Natural killer cell (primary cell): Measurements from ENCODE around the gene SMYD2. TPM values are rescaled to one million over a fixed set of nuclear protein-coding genes. Genes with fewer than 3 reads are reported as not detected.

Source experiments
- ATAC-seq, 3 donors: fragments of 150-1000 bp in 2 of 3; fragments of 200-7000 bp in 1 of 3; cut with Tn5 transposase; 1 replicate in 1 of 3; 2 replicates in 2 of 3; pipeline ENCODE4 v1.10.0; 2021; ENCODE audit warnings: mild to moderate bottlenecking in 2 of 3, moderate library complexity in 2 of 3
- DNase-seq, 2 donors: peaks; one replicate each; pipeline versions ENCODE4 v3.0.0 to v3.0.0-alpha.2; 2013 to 2021; ENCODE audit warnings: mixed read lengths in 1 of 2
- H3K27ac ChIP-seq: one replicate; pipeline ENCODE4 v1.5.1; 2013; ENCODE audit warnings: mild to moderate bottlenecking, low read length
- H3K27me3 ChIP-seq: one replicate; pipeline ENCODE4 v1.6.1; 2013; ENCODE audit warnings: low read length; ENCODE audit not compliant: control insufficient read depth, insufficient read depth
- H3K36me3 ChIP-seq: one replicate; pipeline ENCODE4 v1.6.1; 2013; ENCODE audit warnings: low read length; ENCODE audit not compliant: control insufficient read depth, insufficient read depth
- H3K4me1 ChIP-seq: one replicate; pipeline ENCODE4 v1.6.1; 2013; ENCODE audit warnings: low read length; ENCODE audit not compliant: control insufficient read depth, insufficient read depth
- H3K4me3 ChIP-seq: one replicate; pipeline ENCODE4 v1.5.1; 2013; ENCODE audit warnings: low read length
- H3K9me3 ChIP-seq: one replicate; pipeline ENCODE4 v1.6.1; 2013; ENCODE audit warnings: low read length; ENCODE audit not compliant: control insufficient read depth, insufficient read depth
- H3K27ac Mint-ChIP-seq, 2 donors: one replicate each; pipeline ENCODE4 v1.8.0; 2022; ENCODE audit warnings: mild to moderate bottlenecking in 2 of 2, mixed read lengths in 2 of 2, moderate library complexity in 1 of 2
- H3K27me3 Mint-ChIP-seq, 2 donors: one replicate each; pipeline ENCODE4 v1.8.0; 2022; ENCODE audit warnings: low read depth in 2 of 2, mixed read lengths in 2 of 2
- H3K36me3 Mint-ChIP-seq: one replicate; pipeline ENCODE4 v1.8.0; 2022; ENCODE audit warnings: mixed read lengths
- H3K4me1 Mint-ChIP-seq, 2 donors: one replicate each; pipeline ENCODE4 v1.8.0; 2022; ENCODE audit warnings: mixed read lengths in 2 of 2
- H3K4me3 Mint-ChIP-seq: one replicate; pipeline ENCODE4 v1.8.0; 2022; ENCODE audit warnings: mild to moderate bottlenecking, moderate library complexity, mixed read lengths
- H3K9me3 Mint-ChIP-seq, 2 donors: one replicate each; pipeline ENCODE4 v1.8.0; 2022; ENCODE audit warnings: mixed read lengths in 2 of 2
- CTCF ChIP-seq: fragments of 200-600 bp; IDR thresholded peaks from one replicate; pipeline ENCODE4 v1.8.0; 2022; ENCODE audit warnings: antibody characterized with exemption
- WGBS: methylation state at CpG from one replicate; pipeline ENCODE4 v1.1.7; 2013; ENCODE audit warnings: missing lambda C conversion rate; ENCODE audit not compliant: insufficient coverage; 5-methylcytosine and 5-hydroxymethylcytosine counted together
- intact Hi-C: fragments of 100-400 bp; cut with micrococcal nuclease; formaldehyde crosslinking; loops from one replicate; pipeline ENCODE4 v1.14.2; 2022
- total RNA-seq, 4 donors: library from RNA; stranded (reverse); fragments of 120-200 nt in 1 of 4; gene quantifications; one replicate each; pipeline versions ENCODE4 v1.2.3 to v1.2.4, GENCODE V29; 2013 to 2022

The SMYD2 gene
- total RNA-seq, 3 donors from 2014 or later (not counting 1 experiment from before 2014, with no cell fraction given) = 23.1 to 27.8 (median 26.9) TPM

GRCh38 chr1:214312530-214313051 is 31.6 kb downstream of the SMYD2 start:
- 95% methylated on average over 10 of the region's 10 CpGs for WGBS
- no peak overlapping the region for H3K4me3 ChIP-seq
- no peaks in the 10 kb centered on the region for H3K27me3 ChIP-seq
- H3K4me1 ChIP-seq = peaks cover 4% of the 10 kb centered on the region
- H3K9me3 ChIP-seq = no peaks in the 10 kb centered on the region
- H3K36me3 Mint-ChIP-seq = no peaks in the 10 kb centered on the region
- no peaks in the 10 kb centered on the region for H3K27me3 Mint-ChIP-seq
- DNase-seq (no peak), ATAC-seq (no peak)
- intact Hi-C loops = no loop called here
- peaks cover 31 to 36% of the 10 kb centered on the region in 2 donors for H3K4me1 Mint-ChIP-seq
- no peaks in the 10 kb centered on the region for H3K36me3 ChIP-seq
- H3K27ac Mint-ChIP-seq = no peak overlapping the region
- H3K27ac ChIP-seq = no peak overlapping the region
- no peak overlapping the region for H3K4me3 Mint-ChIP-seq
- no peak for TF ChIP-seq CTCF
- no peaks in the 10 kb centered on the region for H3K9me3 Mint-ChIP-seq

- Mint-ChIP-seq H3K4me3 (no peak overlapping the region), H3K27me3 (no peaks in the 10 kb centered on the region), H3K27ac (no peak overlapping the region), H3K36me3 (peaks cover 2% of the 10 kb centered on the region), H3K4me1 (peaks cover 23 to 26% of the 10 kb centered on the region in 2 donors), H3K9me3 (no peaks in the 10 kb centered on the region)
- no peak overlapping the region for H3K27ac ChIP-seq
- H3K4me1 ChIP-seq = peaks cover 4% of the 10 kb centered on the region
- intact Hi-C loops = no loop called here
- ATAC-seq (no peak), DNase-seq (no peak)
- TF ChIP-seq CTCF = no peak
- no peaks in the 10 kb centered on the region for H3K9me3 ChIP-seq
- H3K4me3 ChIP-seq = no peak overlapping the region
- peaks cover 9% of the 10 kb centered on the region for H3K36me3 ChIP-seq
- 98% methylated on average over 4 of the region's 5 CpGs for WGBS
- H3K27me3 ChIP-seq = no peaks in the 10 kb centered on the region
Observed at GRCh38 chr1:214314178-214314843, 33.4 kb downstream of the SMYD2 start.

- no peak for TF ChIP-seq CTCF
- H3K27me3 ChIP-seq = no peaks in the 10 kb centered on the region
- H3K36me3 ChIP-seq = peaks cover 10% of the 10 kb centered on the region
- Mint-ChIP-seq H3K27me3 (no peaks in the 10 kb centered on the region), H3K4me1 (peaks cover 7 to 9% of the 10 kb centered on the region in 2 donors), H3K27ac (no peak overlapping the region), H3K9me3 (no peaks in the 10 kb centered on the region), H3K36me3 (peaks cover 8% of the 10 kb centered on the region), H3K4me3 (no peak overlapping the region)
- no peak for ATAC-seq
- intact Hi-C loops = no loop called here
- no peak overlapping the region for H3K27ac ChIP-seq
- no peaks in the 10 kb centered on the region for H3K9me3 ChIP-seq
- WGBS = 88% methylated on average over 5 of the region's 5 CpGs
- no peaks in the 10 kb centered on the region for H3K4me1 ChIP-seq
- no peak for DNase-seq
- H3K4me3 ChIP-seq = no peak overlapping the region
Observed at GRCh38 chr1:214316593-214316992, 35.6 kb downstream of the SMYD2 start.

- H3K27me3 ChIP-seq = no peaks in the 10 kb centered on the region
- peaks cover under 1 to 3% of the 10 kb centered on the region in 2 donors for H3K4me1 Mint-ChIP-seq
- peaks cover 8% of the 10 kb centered on the region for H3K36me3 Mint-ChIP-seq
- no peak overlapping the region for H3K27ac Mint-ChIP-seq
- H3K4me3 Mint-ChIP-seq = no peak overlapping the region
- no peaks in the 10 kb centered on the region for H3K9me3 Mint-ChIP-seq
- H3K27ac ChIP-seq = no peak overlapping the region
- DNase-seq (no peak), ATAC-seq (no peak)
- no peak overlapping the region for H3K4me3 ChIP-seq
- TF ChIP-seq CTCF = no peak
- 93% methylated on average over 4 of the region's 4 CpGs for WGBS
- H3K36me3 ChIP-seq = peaks cover 10% of the 10 kb centered on the region
- H3K9me3 ChIP-seq = no peaks in the 10 kb centered on the region
- H3K27me3 Mint-ChIP-seq = no peaks in the 10 kb centered on the region
- H3K4me1 ChIP-seq = no peaks in the 10 kb centered on the region
- intact Hi-C loops = no loop called here
Observed at GRCh38 chr1:214317300-214317699, 36.3 kb downstream of the SMYD2 start.
